Skin epidermis (tissue), 12 donors: ENCODE results near the gene ZNF560.
A peak's percentile ranks its signal among the peaks of the same experiment; 100 is the strongest.
"Not testable (repeated sequence)": the region's sequence is repeated elsewhere in the genome, so short reads cannot be mapped to it uniquely, and the experiment has no call there.

ENCODE experiments used
- H3K27ac ChIP-seq, 21 experiments: fragments of 200-600 bp; sonication (generic) in 11 of 21; one replicate each; pipeline ENCODE4 v1.5.0; 2020; ENCODE audit warnings: mild to moderate bottlenecking in 3 of 21, inconsistent platforms in 2 of 21, moderate library complexity in 2 of 21
- H3K4me3 ChIP-seq, 7 experiments: fragments of 200-600 bp; sonication (generic) in 2 of 7; one replicate each; pipeline ENCODE4 v1.5.0; 2020; ENCODE audit warnings: inconsistent platforms in 2 of 7, mild to moderate bottlenecking in 2 of 7, moderate library complexity in 1 of 7

Gene ZNF560

DNA sequence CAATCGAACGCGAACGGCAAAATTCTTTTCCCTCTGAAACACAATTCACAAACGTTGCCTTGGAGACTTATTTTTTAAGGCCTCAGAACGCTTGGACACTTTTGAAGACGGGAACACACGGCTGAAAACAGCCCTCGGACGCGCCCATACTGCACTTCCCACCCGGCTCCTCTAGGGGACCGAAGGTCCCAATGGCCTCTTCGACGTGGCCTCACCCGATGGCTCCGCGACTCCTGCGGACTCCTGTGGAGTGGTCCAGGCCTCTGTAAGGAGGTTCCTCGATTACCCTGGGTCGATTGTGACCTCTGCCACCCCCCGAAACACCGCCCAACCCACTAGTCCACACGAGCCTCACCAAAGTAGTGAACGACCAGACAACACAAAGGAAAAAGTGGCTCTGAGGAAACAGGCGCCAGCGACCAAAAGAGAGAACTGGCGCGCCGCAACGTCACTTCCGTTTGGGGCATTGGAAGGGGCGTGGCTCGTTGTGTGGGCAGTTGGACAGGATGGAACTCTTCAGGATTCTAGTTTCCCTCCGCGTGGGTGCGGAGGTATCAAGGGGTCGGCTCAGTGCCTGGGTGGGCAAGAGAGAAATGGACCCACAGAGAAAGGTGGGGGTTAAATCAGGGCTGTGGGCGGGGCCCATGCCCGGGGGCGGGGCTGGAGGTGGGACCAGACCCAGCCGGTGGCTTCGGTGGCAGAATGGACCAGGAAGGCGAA lies at the start of gene ZNF560:
Gene ZNF560, minus strand, starts transcription at position 434 of the 720 bp plus-strand sequence. CDS start 23,303 bp downstream, outside the sequence.
- no peak within 1 kb of the TSS for H3K27ac ChIP-seq
- no peak within 1 kb of the TSS for H3K4me3 ChIP-seq

DNA sequence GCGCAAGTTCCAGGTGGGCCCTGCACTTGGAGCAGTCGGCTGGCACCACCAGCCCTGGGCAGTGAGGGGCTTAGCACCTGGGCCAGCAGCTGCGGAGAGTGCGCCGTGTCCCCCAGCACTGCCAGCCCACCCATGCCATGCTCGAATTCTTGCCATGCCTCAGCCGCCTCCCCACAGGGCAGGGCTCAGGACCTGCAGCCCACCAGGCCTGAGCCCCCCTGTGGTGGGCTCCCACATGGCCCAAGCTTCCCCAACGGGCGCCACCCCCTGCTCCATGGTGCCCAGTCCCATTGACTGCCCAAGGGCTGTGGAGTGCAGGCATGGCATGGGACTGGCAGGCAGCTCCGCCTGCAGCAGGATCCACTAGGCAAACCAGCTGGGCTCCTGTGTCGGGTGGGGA lies 49.5 kb upstream of the ZNF560 start:
- H3K27ac ChIP-seq, result no peak overlapping the region
- H3K4me3 ChIP-seq, result no peak overlapping the region

- not testable (repeated sequence) for H3K27ac ChIP-seq, H3K4me3 ChIP-seq
Observed at GRCh38 chr19:9541281-9541680, 42.9 kb upstream of the ZNF560 start.

DNA sequence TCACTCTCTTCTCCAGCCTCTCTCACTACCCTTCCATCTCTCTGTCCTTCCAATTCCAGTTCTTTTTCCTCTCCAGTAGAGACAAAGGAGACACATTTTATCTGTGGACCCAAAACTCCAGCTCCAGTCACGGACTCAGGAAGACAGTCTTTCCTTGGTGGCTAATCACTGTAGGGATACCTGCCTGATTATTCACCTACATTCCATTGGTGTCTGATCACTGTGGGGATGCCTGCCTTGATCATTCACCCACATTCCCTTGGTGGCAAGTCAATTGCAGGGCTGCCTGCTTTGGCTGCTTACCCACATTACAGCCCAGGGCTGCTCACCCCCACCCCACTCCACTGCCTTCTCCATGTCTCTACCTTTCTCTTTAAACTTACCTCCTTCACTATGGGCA lies 41.5 kb upstream of the ZNF560 start:
- H3K4me3 ChIP-seq, result not testable (repeated sequence)
- peak overlapping the region in 1 of 21 experiments; percentile 35 for H3K27ac ChIP-seq

GRCh38 chr19:9539201-9539600 lies 40.8 kb upstream of the ZNF560 start:
- Histone ChIP-seq H3K4me3 (peak overlapping the region in 2 of 7 experiments; percentile 69 to 79), H3K27ac (peak overlapping the region in 18 of 21 experiments; percentile 80 to 98 (median 94))

- H3K27ac ChIP-seq, result peak within 1 kb of the TSS; percentile 77 to 98 (median 94)
- H3K4me3 ChIP-seq, result peak within 1 kb of the TSS; percentile 59 to 93 (median 76)
Observed at GRCh38 chr19:9538183-9539058, 40.0 kb upstream of the ZNF560 start, which contains the start of gene ZNF426. TSS of gene ZNF426 (minus strand) at chr19:9538645. CDS start at chr19:9536232, 2,413 bp downstream.

DNA sequence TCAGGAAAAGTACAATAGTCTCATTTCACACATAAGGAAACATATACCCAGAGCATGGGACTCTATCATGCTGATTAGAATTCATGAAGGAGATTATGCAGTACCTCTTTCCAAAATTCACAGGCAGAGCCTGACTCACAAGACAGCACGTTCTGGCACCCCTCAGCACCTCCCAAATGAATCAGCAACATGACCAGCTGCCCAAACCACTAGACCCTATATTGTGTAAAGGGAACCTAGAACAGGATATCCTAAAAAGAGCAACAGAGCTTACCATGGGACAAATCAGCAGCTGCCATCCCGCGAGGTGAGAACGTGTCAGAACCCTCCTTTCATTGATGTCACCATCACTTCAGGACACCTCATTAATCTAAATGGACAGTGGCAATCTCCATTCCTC lies 37.5 kb upstream of the ZNF560 start:
- Histone ChIP-seq H3K4me3 (no peak overlapping the region), H3K27ac (no peak overlapping the region)

DNA sequence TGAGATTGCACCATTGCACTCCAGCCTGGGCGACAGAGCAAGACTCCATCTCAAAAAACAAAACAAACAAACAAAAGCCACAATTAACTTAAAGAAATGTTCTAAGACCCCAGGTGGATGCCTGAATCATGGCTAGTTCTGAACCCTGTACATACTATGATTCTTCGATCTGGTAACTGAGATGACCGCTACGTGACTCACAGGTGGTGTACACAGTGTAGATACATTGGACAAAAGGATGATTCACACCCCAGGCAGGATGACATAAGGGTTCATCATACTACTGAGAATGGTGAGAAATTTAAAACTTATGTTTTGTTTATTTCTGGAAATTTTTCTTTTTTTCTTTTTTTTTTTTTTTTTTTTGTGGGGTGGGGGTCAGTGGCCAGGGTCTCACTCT lies 33.5 kb upstream of the ZNF560 start:
- Histone ChIP-seq H3K4me3 (no peak overlapping the region), H3K27ac (no peak overlapping the region)

- Histone ChIP-seq H3K27ac (no peak overlapping the region), H3K4me3 (no peak overlapping the region)
Observed at GRCh38 chr19:9528757-9529336, 30.4 kb upstream of the ZNF560 start.

DNA sequence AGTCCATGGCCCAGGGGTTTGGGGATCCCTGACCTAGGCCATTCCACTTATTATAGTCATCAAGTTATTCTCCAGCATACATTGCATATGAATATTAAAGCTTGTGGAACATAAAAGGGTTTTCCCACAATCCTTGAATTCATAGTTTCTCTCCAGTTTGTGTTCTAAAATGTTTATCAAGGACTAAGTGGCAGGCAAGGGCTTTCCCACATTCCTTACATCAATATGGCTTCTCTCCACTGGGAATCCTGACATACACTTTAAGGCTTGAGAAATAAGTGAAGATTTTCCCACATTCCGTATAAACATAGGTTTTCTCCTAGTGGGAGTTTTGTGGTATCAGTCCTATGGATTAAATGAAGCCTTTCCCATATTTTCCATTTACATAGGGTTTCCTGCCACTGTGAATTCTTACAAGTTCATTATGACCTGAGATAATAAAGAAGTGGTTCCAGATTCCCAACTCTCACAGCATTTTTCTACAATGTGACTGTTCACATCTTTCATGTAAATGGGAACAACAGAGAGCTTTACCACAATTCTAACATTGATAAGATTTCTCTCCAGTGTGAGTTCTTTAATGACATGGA lies 25.6 kb upstream of the ZNF560 start:
- no peak overlapping the region for H3K4me3 ChIP-seq
- H3K27ac ChIP-seq, result no peak overlapping the region

DNA sequence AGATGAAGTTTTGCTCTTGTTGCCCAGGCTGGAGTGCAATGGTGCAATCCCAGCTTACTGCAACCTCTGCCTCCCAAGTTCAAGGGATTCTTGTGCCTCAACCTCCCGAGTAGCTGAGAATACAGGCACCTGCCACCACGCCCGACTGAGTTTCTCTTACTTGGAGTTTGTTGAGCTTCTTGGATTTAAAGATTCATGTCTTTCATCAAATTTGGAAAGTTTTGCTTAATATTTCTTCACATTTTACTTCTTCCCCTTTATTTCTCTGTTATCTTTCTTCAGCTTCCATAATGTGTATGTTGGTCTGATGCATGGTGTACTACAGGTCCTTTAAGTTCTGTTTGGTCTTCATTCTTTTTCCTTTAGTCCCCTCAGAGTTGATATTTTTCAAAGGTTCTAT lies 8.9 kb upstream of the ZNF560 start:
- Histone ChIP-seq H3K27ac (no peak overlapping the region), H3K4me3 (no peak overlapping the region)

DNA sequence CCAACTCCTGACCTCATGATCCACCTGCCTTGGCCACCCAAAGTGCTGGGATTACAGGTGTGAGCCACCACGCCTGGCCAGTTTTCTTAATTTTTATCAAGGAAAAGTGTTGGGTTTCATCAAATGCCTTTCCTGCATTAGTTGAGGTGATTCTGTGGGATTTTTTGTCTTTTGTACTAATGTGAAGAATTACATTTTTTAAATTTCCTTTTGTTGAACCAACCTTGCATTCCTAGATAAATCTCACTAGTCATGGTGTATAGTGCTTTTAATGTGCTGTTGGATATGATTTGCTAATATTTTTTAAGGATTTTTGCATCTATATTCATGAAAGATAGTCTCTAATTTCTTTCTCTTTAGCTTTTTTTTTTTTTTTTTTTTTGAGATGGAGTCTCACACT lies 2.4 kb upstream of the ZNF560 start:
- no peak overlapping the region for H3K4me3 ChIP-seq
- H3K27ac ChIP-seq, result no peak overlapping the region

GRCh38 chr19:9494096-9494495 lies 4.3 kb downstream of the ZNF560 start:
- no peak overlapping the region for H3K27ac ChIP-seq
- H3K4me3 ChIP-seq, result no peak overlapping the region

GRCh38 chr19:9487016-9487415 lies 11.4 kb downstream of the ZNF560 start:
- H3K27ac ChIP-seq, result no peak overlapping the region
- no peak overlapping the region for H3K4me3 ChIP-seq

- Histone ChIP-seq H3K4me3 (no peak overlapping the region), H3K27ac (no peak overlapping the region)
Observed at GRCh38 chr19:9485140-9485539, 13.3 kb downstream of the ZNF560 start.

GRCh38 chr19:9474975-9475374 lies 23.4 kb downstream of the ZNF560 start:
- no peak overlapping the region for H3K4me3 ChIP-seq

GRCh38 chr19:9467161-9467560 lies 31.3 kb downstream of the ZNF560 start:
- no peak overlapping the region for H3K27ac ChIP-seq

More at GRCh38 chr19:9474975-9475374, 23.4 kb downstream of the ZNF560 start:
- no peak overlapping the region for H3K27ac ChIP-seq

DNA sequence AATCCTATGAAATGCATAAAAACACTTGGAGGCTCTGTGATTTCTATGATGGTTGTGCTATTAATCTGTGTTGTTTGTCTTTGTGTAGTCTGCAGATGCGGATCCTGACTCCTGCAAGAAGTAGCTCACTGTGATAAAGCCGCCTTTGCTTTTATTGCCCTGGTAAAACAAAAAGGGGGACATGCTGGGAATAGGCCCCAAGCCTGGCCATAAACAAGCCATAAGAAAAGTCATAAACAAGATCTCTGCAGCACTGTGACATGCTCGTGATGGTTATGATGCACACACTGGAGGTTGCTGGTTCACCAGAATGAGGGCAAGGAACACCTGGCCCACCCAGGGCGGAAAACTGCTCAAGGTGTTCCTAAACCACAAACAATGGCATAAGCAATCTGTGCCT lies 36.5 kb downstream of the ZNF560 start:
- H3K4me3 ChIP-seq, result no peak overlapping the region
- H3K27ac ChIP-seq, result no peak overlapping the region

More at GRCh38 chr19:9467161-9467560, 31.3 kb downstream of the ZNF560 start:
- H3K4me3 ChIP-seq, result no peak overlapping the region

- no peak overlapping the region for H3K27ac ChIP-seq
- H3K4me3 ChIP-seq, result no peak overlapping the region
Observed at GRCh38 chr19:9456018-9456689, 42.3 kb downstream of the ZNF560 start.
